ENCODE data around the gene MAP4K4.
A peak's percentile ranks its signal among the peaks of the same experiment; 100 is the strongest.

The MAP4K4 gene

DNA sequence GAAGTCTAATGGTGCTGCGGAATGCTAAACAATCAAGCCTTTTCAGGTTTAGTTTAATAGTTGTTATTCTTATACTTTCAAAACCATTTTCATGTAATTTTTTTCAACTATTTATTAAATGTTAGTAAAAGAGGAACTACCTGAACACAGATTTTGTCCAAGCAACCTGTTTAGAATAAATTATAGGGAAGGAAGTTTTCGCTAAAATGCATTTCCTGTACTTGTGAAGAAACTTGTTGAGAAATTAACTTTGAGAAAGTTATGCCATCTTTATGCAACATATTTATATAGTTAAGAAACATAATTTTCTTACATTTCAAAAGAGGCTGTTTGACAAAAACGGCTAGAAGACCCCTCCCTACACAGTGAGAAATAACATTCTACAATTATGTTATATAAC is 16.6 kb downstream of the MAP4K4 start:
- H3K4me3 ChIP-seq (ENCODE audit: low read depth in 1 of 2, low read length in 2 of 2): no peak overlapping the region
- H3K27ac ChIP-seq (ENCODE audit: low read length): no peak overlapping the region
- peaks cover 37% of the 10 kb centered on the region for H3K4me1 ChIP-seq (ENCODE audit: insufficient read depth, low read length)
- H3K4me2 ChIP-seq (ENCODE audit: insufficient read depth, low read length): no peak overlapping the region
- H4K20me1 ChIP-seq (ENCODE audit: insufficient read depth, low read length): peaks cover 78% of the 10 kb centered on the region
- peaks cover 3% of the 10 kb centered on the region; the same call in 1 of the 2 replicates for H3K36me3 ChIP-seq (ENCODE audit: insufficient read depth, low read length)
- H3K9ac ChIP-seq (ENCODE audit: low read depth, low read length): no peak overlapping the region
- no peak for DNase-seq
- no peaks in the 10 kb centered on the region for H3K9me3 ChIP-seq (ENCODE audit: insufficient read depth, low read length, severe bottlenecking)
- no peak overlapping the region for H2AFZ ChIP-seq (ENCODE audit: low read depth, low read length)
- TF ChIP-seq, protein P1, sequence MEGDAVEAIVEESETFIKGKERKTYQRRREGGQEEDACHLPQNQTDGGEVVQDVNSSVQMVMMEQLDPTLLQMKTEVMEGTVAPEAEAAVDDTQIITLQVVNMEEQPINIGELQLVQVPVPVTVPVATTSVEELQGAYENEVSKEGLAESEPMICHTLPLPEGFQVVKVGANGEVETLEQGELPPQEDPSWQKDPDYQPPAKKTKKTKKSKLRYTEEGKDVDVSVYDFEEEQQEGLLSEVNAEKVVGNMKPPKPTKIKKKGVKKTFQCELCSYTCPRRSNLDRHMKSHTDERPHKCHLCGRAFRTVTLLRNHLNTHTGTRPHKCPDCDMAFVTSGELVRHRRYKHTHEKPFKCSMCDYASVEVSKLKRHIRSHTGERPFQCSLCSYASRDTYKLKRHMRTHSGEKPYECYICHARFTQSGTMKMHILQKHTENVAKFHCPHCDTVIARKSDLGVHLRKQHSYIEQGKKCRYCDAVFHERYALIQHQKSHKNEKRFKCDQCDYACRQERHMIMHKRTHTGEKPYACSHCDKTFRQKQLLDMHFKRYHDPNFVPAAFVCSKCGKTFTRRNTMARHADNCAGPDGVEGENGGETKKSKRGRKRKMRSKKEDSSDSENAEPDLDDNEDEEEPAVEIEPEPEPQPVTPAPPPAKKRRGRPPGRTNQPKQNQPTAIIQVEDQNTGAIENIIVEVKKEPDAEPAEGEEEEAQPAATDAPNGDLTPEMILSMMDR (IDR thresholded peaks at IDR 0.05; ENCODE audit: borderline replicate concordance, extremely low read depth, low read length, poor library complexity, severe bottlenecking): no peak
- no peak for TF ChIP-seq EZH2 (IDR thresholded peaks at IDR 0.05; ENCODE audit: borderline replicate concordance, low read depth, low read length, severe bottlenecking)
- ATAC-seq (ENCODE audit: insufficient read depth, low read depth): no peak
- no peaks in the 10 kb centered on the region for H3K27me3 ChIP-seq (ENCODE audit: insufficient read depth, low read length, poor library complexity)
- peaks cover 97% of the 10 kb centered on the region for H3K79me2 ChIP-seq (ENCODE audit: insufficient read depth, low read length)

DNA sequence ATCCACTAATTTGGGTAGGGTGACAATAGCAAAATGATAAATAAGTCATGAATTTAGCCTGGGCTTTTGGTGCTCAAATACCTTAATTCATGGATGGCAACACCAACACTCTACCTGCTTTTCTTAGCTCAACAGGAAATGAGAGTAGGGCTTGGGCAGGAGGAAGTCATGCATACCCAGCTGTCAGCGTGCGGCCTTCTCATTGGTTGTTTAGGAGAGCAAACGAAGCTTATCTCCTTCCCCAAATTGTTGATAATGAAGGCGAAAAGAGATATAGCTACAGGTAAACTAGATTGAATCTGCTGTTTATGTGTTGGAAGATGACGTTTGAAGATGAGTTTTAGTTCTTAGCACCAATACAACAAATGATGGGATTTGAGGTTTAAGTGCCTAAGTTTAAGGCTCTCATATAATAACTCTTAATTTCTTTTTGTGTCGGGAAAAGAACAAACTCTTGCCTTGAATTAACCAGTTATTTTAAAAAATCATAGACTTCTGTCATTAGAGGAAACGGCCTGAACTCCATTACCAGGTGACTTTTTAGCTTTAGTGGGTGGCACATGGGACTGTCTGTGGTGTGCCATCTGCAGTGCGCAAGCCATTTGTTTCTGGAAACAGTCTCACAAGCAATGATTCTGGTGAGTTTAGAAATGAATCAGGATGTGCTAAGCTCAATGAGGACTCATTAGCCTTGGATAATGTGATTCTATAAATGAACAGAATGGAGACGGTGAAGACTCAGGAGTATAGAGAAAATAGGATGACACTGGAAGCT is 19.8 kb downstream of the MAP4K4 start:
- TF ChIP-seq EZH2 (IDR thresholded peaks at IDR 0.05; ENCODE audit: borderline replicate concordance, low read depth, low read length, severe bottlenecking): no peak
- TF ChIP-seq, protein P1 (IDR thresholded peaks at IDR 0.05; ENCODE audit: borderline replicate concordance, extremely low read depth, low read length, poor library complexity, severe bottlenecking): no peak
- H3K9me3 ChIP-seq (ENCODE audit: insufficient read depth, low read length, severe bottlenecking): no peaks in the 10 kb centered on the region
- H3K36me3 ChIP-seq (ENCODE audit: insufficient read depth, low read length): peaks cover 3% of the 10 kb centered on the region; the same call in 1 of the 2 replicates
- H3K9ac ChIP-seq (ENCODE audit: low read depth, low read length): no peak overlapping the region
- no peak overlapping the region for H3K4me2 ChIP-seq (ENCODE audit: insufficient read depth, low read length)
- ATAC-seq (ENCODE audit: insufficient read depth, low read depth) (peak; percentile 33; the same call in 1 of the 3 replicates), DNase-seq (no peak)
- no peak overlapping the region for H3K4me3 ChIP-seq (ENCODE audit: low read depth in 1 of 2, low read length in 2 of 2)
- H3K4me1 ChIP-seq (ENCODE audit: insufficient read depth, low read length): peaks cover 30% of the 10 kb centered on the region
- H3K79me2 ChIP-seq (ENCODE audit: insufficient read depth, low read length): peaks cover 97% of the 10 kb centered on the region
- H3K27ac ChIP-seq (ENCODE audit: low read length): no peak overlapping the region
- H4K20me1 ChIP-seq (ENCODE audit: insufficient read depth, low read length): peaks cover 76% of the 10 kb centered on the region
- H3K27me3 ChIP-seq (ENCODE audit: insufficient read depth, low read length, poor library complexity): no peaks in the 10 kb centered on the region
- no peak overlapping the region for H2AFZ ChIP-seq (ENCODE audit: low read depth, low read length)

DNA sequence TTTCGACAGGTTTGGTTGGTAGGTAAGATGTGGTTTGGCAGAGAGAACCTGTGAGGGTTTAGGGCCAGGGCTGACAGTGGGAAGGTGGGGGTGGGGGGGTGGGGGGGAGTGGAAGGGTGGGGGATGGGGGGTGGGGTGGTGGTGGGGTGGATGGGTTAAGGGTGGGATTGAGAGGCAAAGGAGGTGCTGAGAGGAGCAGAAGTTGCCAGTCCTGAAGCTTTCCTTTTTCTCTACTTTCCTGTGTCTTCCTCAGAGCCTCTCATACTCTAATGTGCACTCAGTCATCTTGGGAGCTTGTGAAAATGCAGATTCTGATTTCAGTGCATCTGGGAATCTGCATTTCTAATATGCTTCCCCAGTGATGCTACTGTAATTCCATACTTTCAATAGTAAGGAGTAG is 21.0 kb downstream of the MAP4K4 start:
- no peak overlapping the region for H2AFZ ChIP-seq (ENCODE audit: low read depth, low read length)
- H4K20me1 ChIP-seq (ENCODE audit: insufficient read depth, low read length): peaks cover 83% of the 10 kb centered on the region
- no peaks in the 10 kb centered on the region for H3K9me3 ChIP-seq (ENCODE audit: insufficient read depth, low read length, severe bottlenecking)
- no peak overlapping the region for H3K4me3 ChIP-seq (ENCODE audit: low read depth in 1 of 2, low read length in 2 of 2)
- H3K27ac ChIP-seq (ENCODE audit: low read length): peak overlapping the region; percentile 45
- no peak for TF ChIP-seq EZH2 (IDR thresholded peaks at IDR 0.05; ENCODE audit: borderline replicate concordance, low read depth, low read length, severe bottlenecking)
- TF ChIP-seq, protein P1 (IDR thresholded peaks at IDR 0.05; ENCODE audit: borderline replicate concordance, extremely low read depth, low read length, poor library complexity, severe bottlenecking): no peak
- peaks cover 97% of the 10 kb centered on the region for H3K79me2 ChIP-seq (ENCODE audit: insufficient read depth, low read length)
- H3K4me1 ChIP-seq (ENCODE audit: insufficient read depth, low read length): peaks cover 30% of the 10 kb centered on the region
- DNase-seq: no peak
- ATAC-seq (ENCODE audit: insufficient read depth, low read depth): peak; percentile 12; the same call in 1 of the 3 replicates
- H3K4me2 ChIP-seq (ENCODE audit: insufficient read depth, low read length): no peak overlapping the region
- H3K9ac ChIP-seq (ENCODE audit: low read depth, low read length): no peak overlapping the region
- no peaks in the 10 kb centered on the region for H3K27me3 ChIP-seq (ENCODE audit: insufficient read depth, low read length, poor library complexity)
- peaks cover 3% of the 10 kb centered on the region; the same call in 1 of the 2 replicates for H3K36me3 ChIP-seq (ENCODE audit: insufficient read depth, low read length)

Data from DND-41 (cell line).